AG04449 (cell line): ENCODE measurements around the gene EFNA5.
A peak's percentile ranks its signal among the peaks of the same experiment; 100 is the strongest.

Experiments used
- CTCF ChIA-PET: fragments of 350-600 bp; formaldehyde crosslinking; extraction: SDS; loops from one replicate; lab custom pipeline; 2021; ENCODE audit warnings: antibody characterized with exemption; lab: Yijun Ruan, JAX
- POLR2A ChIA-PET: fragments of 400-600, 350-600 bp; formaldehyde crosslinking; extraction: SDS; loops from one replicate; lab custom pipeline; 2020; ENCODE audit warnings: antibody characterized with exemption, inconsistent platforms; lab: Yijun Ruan, JAX
- DNase-seq: peaks from one replicate; pipeline ENCODE4 v3.0.0-alpha.2; 2010; ENCODE audit warnings: low read depth, low spot score
- H3K4me3 ChIP-seq: 2 replicates; pipeline ENCODE4 v1.5.1; 2011; ENCODE audit warnings: low read depth, mild to moderate bottlenecking, control low read depth, low read length
- CTCF ChIP-seq: IDR thresholded peaks from one replicate; pipeline ENCODE4 v1.5.1; 2011; ENCODE audit warnings: mild to moderate bottlenecking, moderate library complexity, low read length, control low read depth, inconsistent platforms; ENCODE audit not compliant: insufficient read depth; ENCODE audit errors: missing control alignments

Gene EFNA5

GRCh38 chr5:107676702-107677101 lies 6.0 kb upstream of the EFNA5 start:
- DNase-seq, result no peak
- POLR2A ChIA-PET, result no interaction called here
- H3K4me3 ChIP-seq, result no peak overlapping the region
- CTCF ChIA-PET, result interaction anchor here (0.8 kb wide), 1 partner anchor 52 kb away, joined by 3 read pairs; no protein-coding TSS in a partner anchor
- TF ChIP-seq CTCF, result no peak

- no peak for TF ChIP-seq CTCF
- ChIA-PET CTCF (interaction anchor here (1.0 to 1.7 kb wide), 3 partner anchors 19 to 369 kb away, joined by 3 to 7 read pairs (median 4); no protein-coding TSS in a partner anchor), POLR2A (no interaction called here)
- DNase-seq, result no peak
- no peak overlapping the region for H3K4me3 ChIP-seq
Measured at GRCh38 chr5:107675201-107675600, 4.5 kb upstream of the EFNA5 start.

- ChIA-PET POLR2A (no interaction called here), CTCF (interaction anchor here (1.0 to 1.8 kb wide), 6 partner anchors 8 to 368 kb away, joined by 3 to 10 read pairs (median 3); no protein-coding TSS in a partner anchor)
- no peak for TF ChIP-seq CTCF
- H3K4me3 ChIP-seq, result no peak overlapping the region
- no peak for DNase-seq
Measured at GRCh38 chr5:107674655-107675054, 3.9 kb upstream of the EFNA5 start.

- POLR2A ChIA-PET, result no interaction called here
- peak overlapping the region; percentile 63 for H3K4me3 ChIP-seq
- peak; percentile 28 for DNase-seq
- TF ChIP-seq CTCF, result peak; percentile 96
- CTCF ChIA-PET, result interaction anchor here (0.6 to 1.8 kb wide), 9 partner anchors 8 to 796 kb away, joined by 3 to 10 read pairs (median 3); no protein-coding TSS in a partner anchor
Measured at GRCh38 chr5:107673368-107674136, 2.8 kb upstream of the EFNA5 start.

GRCh38 chr5:107673039-107673367 lies 2.3 kb upstream of the EFNA5 start:
- ChIA-PET CTCF (interaction anchor here (0.6 to 1.8 kb wide), 5 partner anchors 10 to 796 kb away, joined by 3 to 10 read pairs (median 3); no protein-coding TSS in a partner anchor), POLR2A (no interaction called here)
- TF ChIP-seq CTCF, result no peak
- H3K4me3 ChIP-seq, result peak overlapping the region; percentile 63
- DNase-seq, result no peak

- ChIA-PET POLR2A (interaction anchor here (0.7 kb wide), 1 partner anchor 201 kb away, joined by 4 read pairs; no protein-coding TSS in a partner anchor), CTCF (no interaction called here)
- H3K4me3 ChIP-seq, result peak overlapping the region; percentile 63
- peak; percentile 51 for DNase-seq
- no peak for TF ChIP-seq CTCF
Measured at GRCh38 chr5:107672211-107673038, 1.7 kb upstream of the EFNA5 start.
